Measurements from ENCODE around the gene RECQL5.

The RECQL5 gene

DNA sequence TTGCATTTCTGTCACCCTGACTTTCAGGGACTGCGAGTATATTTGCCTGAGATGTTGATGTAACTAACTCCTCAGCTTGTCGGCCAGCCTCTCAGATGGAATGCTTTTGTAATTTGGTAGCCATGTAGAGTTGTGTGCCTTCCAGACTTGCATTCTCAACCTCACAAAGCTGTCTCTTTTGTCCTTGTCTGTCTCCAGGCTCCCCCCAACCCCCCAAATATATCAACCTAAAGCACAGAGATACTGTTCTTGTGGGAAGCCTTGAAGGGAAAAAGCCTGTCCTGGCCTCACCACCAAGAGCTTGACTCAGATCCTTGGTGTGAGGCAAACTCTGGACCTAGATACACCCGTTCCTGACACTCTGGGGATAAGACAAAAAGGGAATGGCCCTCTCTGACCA lies 18.5 kb upstream of the RECQL5 start:
- no peak overlapping the region for H3K9ac ChIP-seq (ENCODE audit: insufficient read length, low read depth)
- no peak for DNase-seq (ENCODE audit: low read depth, low spot score)
- H3K27me3 ChIP-seq (ENCODE audit: insufficient read depth, insufficient read length) = no peaks in the 10 kb centered on the region
- TF ChIP-seq SUZ12 (IDR thresholded peaks at IDR 0.05; ENCODE audit: extremely low read depth, insufficient read depth, insufficient read length) (no peak), ZNF274 (IDR thresholded peaks at IDR 0.05; ENCODE audit: low read depth, low read length) (no peak)
- H3K4me3 ChIP-seq (ENCODE audit: insufficient read length, low read depth) = no peak overlapping the region
- H3K36me3 ChIP-seq (ENCODE audit: insufficient read depth, insufficient read length, low read length) = peaks cover 72% of the 10 kb centered on the region
- peaks cover 13% of the 10 kb centered on the region for H3K4me1 ChIP-seq (ENCODE audit: insufficient read depth, insufficient read length)
- no peaks in the 10 kb centered on the region for H3K9me3 ChIP-seq (ENCODE audit: insufficient read depth, low read length)

DNA sequence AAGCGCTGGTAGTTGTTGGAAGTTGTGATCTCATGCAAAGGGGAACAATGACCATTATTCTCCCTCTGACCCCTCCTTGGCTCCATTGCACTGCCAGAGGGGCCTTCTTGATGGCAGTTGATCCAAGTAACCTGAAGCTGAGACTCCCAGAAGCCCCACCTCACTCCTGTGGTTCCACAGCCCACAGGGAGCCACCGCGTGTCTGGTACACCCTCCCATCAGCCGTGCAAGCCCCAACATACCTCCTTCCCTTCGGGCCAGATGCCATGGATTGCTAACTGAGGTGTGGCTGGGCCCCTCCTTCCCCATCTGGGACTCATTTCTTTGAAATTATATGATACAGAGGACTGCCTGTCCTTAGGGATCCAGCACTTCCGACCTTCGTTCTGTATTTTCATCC lies 18.0 kb upstream of the RECQL5 start:
- Histone ChIP-seq H3K4me1 (ENCODE audit: insufficient read depth, insufficient read length) (peaks cover 13% of the 10 kb centered on the region), H3K9ac (ENCODE audit: insufficient read length, low read depth) (no peak overlapping the region), H3K9me3 (ENCODE audit: insufficient read depth, low read length) (no peaks in the 10 kb centered on the region), H3K36me3 (ENCODE audit: insufficient read depth, insufficient read length, low read length) (peaks cover 72% of the 10 kb centered on the region), H3K27me3 (ENCODE audit: insufficient read depth, insufficient read length) (no peaks in the 10 kb centered on the region), H3K4me3 (ENCODE audit: insufficient read length, low read depth) (no peak overlapping the region)
- DNase-seq (ENCODE audit: low read depth, low spot score) = no peak
- no peak for TF ChIP-seq ZNF274 (IDR thresholded peaks at IDR 0.05; ENCODE audit: low read depth, low read length)
- TF ChIP-seq SUZ12 (IDR thresholded peaks at IDR 0.05; ENCODE audit: extremely low read depth, insufficient read depth, insufficient read length) = no peak
- no peak for TF ChIP-seq YY1 (IDR thresholded peaks at IDR 0.05; ENCODE audit: insufficient read depth, insufficient read length)

DNA sequence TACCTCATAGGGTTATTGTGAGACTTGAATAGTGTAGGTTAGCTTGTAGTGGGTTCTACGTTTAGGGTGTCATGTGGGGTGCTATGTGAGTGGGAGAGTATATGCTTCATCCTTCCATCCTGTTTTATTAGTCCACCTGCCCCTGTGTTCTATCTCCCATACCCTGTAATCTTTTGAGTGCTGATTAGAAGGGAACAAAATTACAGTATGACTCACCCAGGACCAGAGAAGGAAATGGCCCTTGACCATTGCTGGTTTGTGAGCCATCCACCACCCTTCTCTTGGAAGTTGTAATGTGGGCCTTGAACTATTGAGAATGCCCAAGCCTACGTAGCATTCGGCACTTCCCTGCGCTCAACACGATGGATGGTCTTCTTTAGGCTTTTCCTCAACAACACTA lies 17.3 kb upstream of the RECQL5 start:
- Histone ChIP-seq H3K9ac (ENCODE audit: insufficient read length, low read depth) (no peak overlapping the region), H3K4me1 (ENCODE audit: insufficient read depth, insufficient read length) (peaks cover 13% of the 10 kb centered on the region), H3K36me3 (ENCODE audit: insufficient read depth, insufficient read length, low read length) (peaks cover 72% of the 10 kb centered on the region), H3K4me3 (ENCODE audit: insufficient read length, low read depth) (no peak overlapping the region), H3K27me3 (ENCODE audit: insufficient read depth, insufficient read length) (no peaks in the 10 kb centered on the region), H3K9me3 (ENCODE audit: insufficient read depth, low read length) (no peaks in the 10 kb centered on the region)
- no peak for DNase-seq (ENCODE audit: low read depth, low spot score)
- TF ChIP-seq YY1 (IDR thresholded peaks at IDR 0.05; ENCODE audit: insufficient read depth, insufficient read length) = no peak
- TF ChIP-seq ZNF274 (IDR thresholded peaks at IDR 0.05; ENCODE audit: low read depth, low read length) = no peak
- no peak for TF ChIP-seq SUZ12 (IDR thresholded peaks at IDR 0.05; ENCODE audit: extremely low read depth, insufficient read depth, insufficient read length)

DNA sequence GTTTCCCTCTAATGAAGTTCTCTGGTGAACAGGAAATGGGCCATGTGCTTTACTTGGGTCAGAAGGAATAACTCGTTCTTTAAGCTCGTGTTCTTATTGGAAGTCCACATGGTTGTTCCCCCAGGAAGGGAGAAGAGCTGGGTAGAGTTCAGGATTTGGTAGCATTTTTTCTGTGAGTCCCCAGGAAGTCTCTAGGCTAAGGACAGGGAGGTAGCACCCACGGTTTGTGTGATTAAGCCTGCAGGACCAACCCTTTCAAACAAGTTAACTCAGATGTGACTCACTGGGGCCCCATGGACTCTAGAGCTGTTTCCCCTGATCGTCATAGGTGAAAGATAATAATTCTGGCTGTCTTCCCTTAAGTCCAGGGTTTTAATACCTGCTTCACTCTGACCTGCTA lies 16.6 kb upstream of the RECQL5 start:
- Histone ChIP-seq H3K9ac (ENCODE audit: insufficient read length, low read depth) (no peak overlapping the region), H3K9me3 (ENCODE audit: insufficient read depth, low read length) (no peaks in the 10 kb centered on the region), H3K4me3 (ENCODE audit: insufficient read length, low read depth) (no peak overlapping the region), H3K27me3 (ENCODE audit: insufficient read depth, insufficient read length) (no peaks in the 10 kb centered on the region), H3K36me3 (ENCODE audit: insufficient read depth, insufficient read length, low read length) (peaks cover 72% of the 10 kb centered on the region), H3K4me1 (ENCODE audit: insufficient read depth, insufficient read length) (peaks cover 13% of the 10 kb centered on the region)
- no peak for DNase-seq (ENCODE audit: low read depth, low spot score)
- TF ChIP-seq YY1 (IDR thresholded peaks at IDR 0.05; ENCODE audit: insufficient read depth, insufficient read length) (no peak), ZNF274 (IDR thresholded peaks at IDR 0.05; ENCODE audit: low read depth, low read length) (no peak), SUZ12 (IDR thresholded peaks at IDR 0.05; ENCODE audit: extremely low read depth, insufficient read depth, insufficient read length) (no peak)

DNA sequence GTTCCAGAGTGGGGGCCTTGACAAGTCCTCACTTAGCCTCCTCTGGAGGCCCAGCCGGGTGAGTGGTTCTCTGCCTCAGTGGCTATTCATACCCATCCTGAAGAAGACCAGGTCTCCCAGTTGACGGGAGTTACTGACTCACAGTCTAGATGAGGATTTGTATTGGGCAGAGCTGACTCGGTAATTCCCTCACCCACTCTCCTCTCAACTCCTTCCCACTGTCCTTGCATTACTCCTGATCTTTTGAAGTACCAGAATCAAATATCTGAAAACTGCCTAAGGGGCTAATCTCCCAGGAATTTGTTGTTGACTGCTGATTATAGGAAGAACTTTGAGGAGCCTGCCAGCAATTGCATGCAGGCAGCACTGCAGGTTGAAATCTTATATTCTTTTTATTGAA lies 14.3 kb upstream of the RECQL5 start:
- TF ChIP-seq SUZ12 (IDR thresholded peaks at IDR 0.05; ENCODE audit: extremely low read depth, insufficient read depth, insufficient read length) (no peak), ZNF274 (IDR thresholded peaks at IDR 0.05; ENCODE audit: low read depth, low read length) (no peak)
- Histone ChIP-seq H3K9ac (ENCODE audit: insufficient read length, low read depth) (no peak overlapping the region), H3K9me3 (ENCODE audit: insufficient read depth, low read length) (no peaks in the 10 kb centered on the region), H3K4me3 (ENCODE audit: insufficient read length, low read depth) (no peak overlapping the region), H3K4me1 (ENCODE audit: insufficient read depth, insufficient read length) (peaks cover 7% of the 10 kb centered on the region), H3K36me3 (ENCODE audit: insufficient read depth, insufficient read length, low read length) (peaks cover 65% of the 10 kb centered on the region), H3K27me3 (ENCODE audit: insufficient read depth, insufficient read length) (no peaks in the 10 kb centered on the region)
- no peak for DNase-seq (ENCODE audit: low read depth, low spot score)

DNA sequence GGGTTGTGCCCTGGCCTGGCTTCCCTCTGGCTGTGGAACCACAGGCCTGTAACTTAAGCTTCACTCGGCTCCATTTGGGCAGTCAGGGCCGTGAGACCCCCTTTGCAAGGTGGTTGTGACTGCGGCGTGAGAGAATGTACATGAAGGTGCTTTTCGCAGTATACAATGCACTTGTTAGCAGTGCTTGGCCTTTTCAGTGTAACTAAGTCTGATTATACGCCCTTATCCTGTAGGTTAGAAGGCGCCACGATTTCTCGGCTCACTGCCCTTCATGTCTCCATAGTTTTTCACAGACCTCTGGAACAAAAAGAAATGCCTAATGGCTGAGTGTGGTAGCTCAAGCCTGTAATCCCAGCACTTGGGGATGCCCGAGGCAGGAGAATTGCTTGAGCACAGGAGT lies 13.5 kb upstream of the RECQL5 start:
- Histone ChIP-seq H3K9ac (ENCODE audit: insufficient read length, low read depth) (no peak overlapping the region), H3K36me3 (ENCODE audit: insufficient read depth, insufficient read length, low read length) (peaks cover 72% of the 10 kb centered on the region), H3K9me3 (ENCODE audit: insufficient read depth, low read length) (no peaks in the 10 kb centered on the region), H3K4me1 (ENCODE audit: insufficient read depth, insufficient read length) (peaks cover 7% of the 10 kb centered on the region), H3K27me3 (ENCODE audit: insufficient read depth, insufficient read length) (no peaks in the 10 kb centered on the region), H3K4me3 (ENCODE audit: insufficient read length, low read depth) (no peak overlapping the region)
- TF ChIP-seq ZNF274 (IDR thresholded peaks at IDR 0.05; ENCODE audit: low read depth, low read length) (no peak), SUZ12 (IDR thresholded peaks at IDR 0.05; ENCODE audit: extremely low read depth, insufficient read depth, insufficient read length) (no peak), YY1 (IDR thresholded peaks at IDR 0.05; ENCODE audit: insufficient read depth, insufficient read length) (no peak)
- DNase-seq (ENCODE audit: low read depth, low spot score) = no peak

DNA sequence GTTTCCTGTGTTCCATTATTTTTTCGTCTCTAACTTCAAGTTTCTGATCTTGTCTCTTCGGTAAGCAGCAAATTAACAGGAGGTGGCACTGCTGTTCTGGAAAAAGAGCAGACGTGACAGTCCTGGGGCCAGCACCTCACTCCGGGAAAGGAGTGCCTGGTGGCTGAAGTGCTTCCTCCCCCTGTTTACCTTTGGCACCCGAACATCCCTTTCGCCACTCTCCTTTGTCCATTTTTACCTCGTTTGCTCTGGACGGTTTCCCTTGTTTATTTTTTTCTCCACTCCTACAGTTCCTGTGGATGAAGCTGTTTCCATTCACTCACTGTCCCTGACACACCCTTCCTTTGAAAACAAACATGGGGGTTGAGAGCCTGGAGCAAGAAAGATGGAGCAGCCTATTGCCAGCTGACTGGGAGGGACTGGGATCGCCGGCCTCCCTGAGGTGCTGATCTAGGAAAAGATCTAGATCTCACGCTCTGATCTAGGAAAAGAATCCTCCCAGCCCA lies 12.8 kb upstream of the RECQL5 start:
- no peak for TF ChIP-seq SUZ12 (IDR thresholded peaks at IDR 0.05; ENCODE audit: extremely low read depth, insufficient read depth, insufficient read length)
- no peak for TF ChIP-seq YY1 (IDR thresholded peaks at IDR 0.05; ENCODE audit: insufficient read depth, insufficient read length)
- TF ChIP-seq ZNF274 (IDR thresholded peaks at IDR 0.05; ENCODE audit: low read depth, low read length) = no peak
- no peak for DNase-seq (ENCODE audit: low read depth, low spot score)
- no peaks in the 10 kb centered on the region for H3K9me3 ChIP-seq (ENCODE audit: insufficient read depth, low read length)
- no peak overlapping the region for H3K4me3 ChIP-seq (ENCODE audit: insufficient read length, low read depth)
- H3K27me3 ChIP-seq (ENCODE audit: insufficient read depth, insufficient read length) = no peaks in the 10 kb centered on the region
- peaks cover 4% of the 10 kb centered on the region for H3K4me1 ChIP-seq (ENCODE audit: insufficient read depth, insufficient read length)
- no peak overlapping the region for H3K9ac ChIP-seq (ENCODE audit: insufficient read length, low read depth)
- H3K36me3 ChIP-seq (ENCODE audit: insufficient read depth, insufficient read length, low read length) = peaks cover 68% of the 10 kb centered on the region

DNA sequence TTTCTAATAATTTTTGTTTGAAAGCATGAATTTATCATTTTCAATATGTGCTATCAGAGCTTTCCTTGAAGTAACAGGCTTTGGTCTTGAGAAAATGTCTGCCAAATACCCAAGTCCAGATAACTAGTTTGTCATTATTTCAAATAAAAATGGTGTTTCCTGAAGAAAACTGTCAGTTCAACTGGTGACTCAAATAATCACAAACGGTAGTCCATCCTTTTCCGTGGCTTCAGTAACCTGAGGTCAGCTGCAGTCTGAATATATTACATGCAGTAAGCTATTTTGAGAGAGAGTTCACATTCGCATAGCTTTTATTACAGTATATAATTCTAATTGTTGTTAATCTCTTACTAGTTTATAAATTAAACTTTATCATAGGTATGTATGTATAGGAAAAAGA lies 9.5 kb upstream of the RECQL5 start:
- Histone ChIP-seq H3K27me3 (ENCODE audit: insufficient read depth, insufficient read length) (no peaks in the 10 kb centered on the region), H3K9ac (ENCODE audit: insufficient read length, low read depth) (no peak overlapping the region), H3K4me1 (ENCODE audit: insufficient read depth, insufficient read length) (no peaks in the 10 kb centered on the region), H3K9me3 (ENCODE audit: insufficient read depth, low read length) (no peaks in the 10 kb centered on the region), H3K4me3 (ENCODE audit: insufficient read length, low read depth) (no peak overlapping the region), H3K36me3 (ENCODE audit: insufficient read depth, insufficient read length, low read length) (peaks cover 72% of the 10 kb centered on the region)
- TF ChIP-seq SUZ12 (IDR thresholded peaks at IDR 0.05; ENCODE audit: extremely low read depth, insufficient read depth, insufficient read length) = no peak
- DNase-seq (ENCODE audit: low read depth, low spot score) = no peak

All from NT2/D1 (cell line).